ENCODE measurements around the gene SCARB2. TPM values are rescaled to one million over a fixed set of nuclear protein-coding genes. Genes with fewer than 3 reads are reported as not detected.

SCARB2 gene
- total RNA-seq, 5 donors from 2014 or later (not counting 1 experiment from before 2014, with no cell fraction given) = 20.9 to 37.3 (median 23.2) TPM

DNA sequence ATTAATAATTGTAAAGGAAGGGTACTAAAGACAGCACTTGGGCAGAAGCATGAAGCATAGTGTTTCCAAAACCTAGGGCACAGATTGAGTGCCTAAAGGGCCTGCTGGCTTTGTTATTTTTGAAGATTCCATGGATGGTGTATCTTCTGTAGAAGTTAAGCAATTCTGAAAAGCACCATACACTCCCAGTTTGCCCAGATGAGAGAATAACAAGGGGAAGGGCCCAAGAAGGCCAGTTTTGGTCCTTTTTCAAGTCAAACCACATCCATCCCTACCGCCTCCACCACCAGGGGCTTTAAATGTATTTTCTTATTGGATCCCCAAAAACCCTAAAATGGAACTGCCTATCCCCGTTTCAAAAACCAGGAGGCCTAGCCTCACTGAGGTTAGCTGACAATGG lies 17.2 kb downstream of the SCARB2 start:
- Histone ChIP-seq H3K36me3 (ENCODE audit: control insufficient read depth in 2 of 2, extremely low read depth in 1 of 2, insufficient read depth in 1 of 2, low read length in 1 of 2) (peaks cover 3 to 38% of the 10 kb centered on the region in 2 donors), H3K4me3 (ENCODE audit: control insufficient read depth in 1 of 2, extremely low read depth in 1 of 2, low read length in 1 of 2) (no peak overlapping the region), H3K27me3 (replicated peaks in 1 of 2; ENCODE audit: control insufficient read depth in 2 of 2, extremely low read depth in 1 of 2, insufficient read depth in 2 of 2, low read length in 1 of 2) (no peaks in the 10 kb centered on the region), H3K4me1 (ENCODE audit: control insufficient read depth in 1 of 2, extremely low read depth in 1 of 2, insufficient read depth in 2 of 2, low read length in 2 of 2) (peaks cover 17 to 25% of the 10 kb centered on the region in 2 experiments), H3K27ac (ENCODE audit: low read length) (no peak overlapping the region), H3K9me3 (no peaks in the 10 kb centered on the region)
- H3K27ac Mint-ChIP-seq = no peak overlapping the region
- no peak overlapping the region for H3K4me3 Mint-ChIP-seq
- ChIA-PET POLR2A (no interaction called here), CTCF (no interaction called here)
- peaks cover 47% of the 10 kb centered on the region for H3K36me3 Mint-ChIP-seq
- WGBS (ENCODE audit: insufficient coverage) = no CpG with 5 or more reads among the region's 2 CpGs
- no peaks in the 10 kb centered on the region for H3K27me3 Mint-ChIP-seq
- ATAC-seq (replicated peaks in 1 of 4) (no peak), DNase-seq (no peak)
- peaks cover 3 to 9% (median 6%) of the 10 kb centered on the region in 3 donors for H3K9me3 Mint-ChIP-seq
- H3K4me1 Mint-ChIP-seq = peaks cover 41 to 51% (median 49%) of the 10 kb centered on the region in 3 donors

DNA sequence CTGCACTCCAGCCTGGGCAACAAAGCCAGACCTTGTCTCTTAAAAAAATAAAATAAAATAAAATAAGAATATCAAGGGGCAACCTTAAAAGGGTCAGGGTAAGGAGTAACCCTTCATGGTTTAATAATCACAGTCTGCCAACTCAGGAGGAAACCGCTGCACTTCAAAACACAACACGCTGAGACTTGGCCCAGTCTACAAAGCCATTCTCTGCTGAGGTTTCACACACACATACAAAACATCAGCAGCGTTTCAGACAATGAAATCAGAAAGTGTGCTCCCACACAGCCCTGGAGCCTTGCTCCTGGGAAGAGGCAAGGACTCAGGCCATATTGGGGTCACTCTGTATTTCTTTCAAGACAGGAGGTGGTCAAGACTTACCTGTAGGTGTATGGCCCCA lies 18.3 kb downstream of the SCARB2 start:
- 72% methylated on average over 3 of the region's 3 CpGs for WGBS (ENCODE audit: insufficient coverage)
- no peak overlapping the region for H3K27ac ChIP-seq (ENCODE audit: low read length)
- peaks cover 50% of the 10 kb centered on the region for H3K36me3 Mint-ChIP-seq

DNA sequence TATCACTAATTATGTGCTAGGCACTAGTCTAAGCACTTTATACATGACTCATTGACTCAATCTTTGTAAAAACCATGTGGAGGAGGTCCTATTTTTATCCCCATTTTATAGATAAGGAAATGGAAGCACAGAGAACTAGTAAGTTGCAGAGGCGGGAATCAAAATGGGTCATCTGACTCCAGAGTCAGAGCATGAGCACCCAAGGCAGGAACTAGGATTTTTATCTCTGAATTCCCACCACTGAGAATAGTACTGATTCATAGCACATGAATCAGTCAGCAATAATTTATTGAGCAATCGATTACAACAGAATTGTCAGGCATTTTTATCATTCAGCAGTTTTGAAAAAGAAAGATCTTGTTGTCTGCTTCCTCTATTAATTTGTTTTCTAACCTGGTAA lies 19.3 kb downstream of the SCARB2 start:
- peaks cover 10 to 15% of the 10 kb centered on the region in 2 experiments for H3K4me1 ChIP-seq (ENCODE audit: control insufficient read depth in 1 of 2, extremely low read depth in 1 of 2, insufficient read depth in 2 of 2, low read length in 2 of 2)
- ATAC-seq (replicated peaks in 1 of 4) (no peak), DNase-seq (no peak)
- no peaks in the 10 kb centered on the region for H3K9me3 ChIP-seq
- H3K27me3 Mint-ChIP-seq = no peaks in the 10 kb centered on the region
- no peak overlapping the region for H3K27ac ChIP-seq (ENCODE audit: low read length)
- peaks cover 54% of the 10 kb centered on the region for H3K36me3 Mint-ChIP-seq
- peaks cover 3 to 9% (median 6%) of the 10 kb centered on the region in 3 donors for H3K9me3 Mint-ChIP-seq
- no peak overlapping the region for H3K4me3 ChIP-seq (ENCODE audit: control insufficient read depth in 1 of 2, extremely low read depth in 1 of 2, low read length in 1 of 2)
- no CpG with 5 or more reads among the region's 2 CpGs for WGBS (ENCODE audit: insufficient coverage)
- CTCF ChIA-PET = no interaction called here
- POLR2A ChIA-PET = no interaction called here
- no peak overlapping the region for H3K27ac Mint-ChIP-seq
- no peaks in the 10 kb centered on the region for H3K27me3 ChIP-seq (replicated peaks in 1 of 2; ENCODE audit: control insufficient read depth in 2 of 2, extremely low read depth in 1 of 2, insufficient read depth in 2 of 2, low read length in 1 of 2)
- no peak overlapping the region for H3K4me3 Mint-ChIP-seq
- H3K36me3 ChIP-seq (ENCODE audit: control insufficient read depth in 2 of 2, extremely low read depth in 1 of 2, insufficient read depth in 1 of 2, low read length in 1 of 2) = peaks cover 3 to 41% of the 10 kb centered on the region in 2 donors
- H3K4me1 Mint-ChIP-seq = peaks cover 21 to 31% (median 28%) of the 10 kb centered on the region in 3 donors

More for the DNA sequence above, 18.3 kb downstream of the SCARB2 start:
- Mint-ChIP-seq H3K4me1 (peaks cover 31 to 41% (median 38%) of the 10 kb centered on the region in 3 donors), H3K27ac (no peak overlapping the region), H3K9me3 (peaks cover 3 to 9% (median 6%) of the 10 kb centered on the region in 3 donors), H3K4me3 (no peak overlapping the region), H3K27me3 (no peaks in the 10 kb centered on the region)
- ATAC-seq (replicated peaks in 1 of 4) (no peak), DNase-seq (no peak)
- Histone ChIP-seq H3K36me3 (ENCODE audit: control insufficient read depth in 2 of 2, extremely low read depth in 1 of 2, insufficient read depth in 1 of 2, low read length in 1 of 2) (peaks cover 3 to 38% of the 10 kb centered on the region in 2 donors), H3K4me1 (ENCODE audit: control insufficient read depth in 1 of 2, extremely low read depth in 1 of 2, insufficient read depth in 2 of 2, low read length in 2 of 2) (peaks cover 17 to 22% of the 10 kb centered on the region in 2 experiments), H3K27me3 (replicated peaks in 1 of 2; ENCODE audit: control insufficient read depth in 2 of 2, extremely low read depth in 1 of 2, insufficient read depth in 2 of 2, low read length in 1 of 2) (no peaks in the 10 kb centered on the region), H3K9me3 (no peaks in the 10 kb centered on the region), H3K4me3 (ENCODE audit: control insufficient read depth in 1 of 2, extremely low read depth in 1 of 2, low read length in 1 of 2) (no peak overlapping the region)
- ChIA-PET POLR2A (no interaction called here), CTCF (interaction anchor here in 1 of 2 donors (0.6 kb wide), 1 partner anchor 47 kb away, joined by 3 read pairs; the partner anchor contains the start of gene NUP54)

DNA sequence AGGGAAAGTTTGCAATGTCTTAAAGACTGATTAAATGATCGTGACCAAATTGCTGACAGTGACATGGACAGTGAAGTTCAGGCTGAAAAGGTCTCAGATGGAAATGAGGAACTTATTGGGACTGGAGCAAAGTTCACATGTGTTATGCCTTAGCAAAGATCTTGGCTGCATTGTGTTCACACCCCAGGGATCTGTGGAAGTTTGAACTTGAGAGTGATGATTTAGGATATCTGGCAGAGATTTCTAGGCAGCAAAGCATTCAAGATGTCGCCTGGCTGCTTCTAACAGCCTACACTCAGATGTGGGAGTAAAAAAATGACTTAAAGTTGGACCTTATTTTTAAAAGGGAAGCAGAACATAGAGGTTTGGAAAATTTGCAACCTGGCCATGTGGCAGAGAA lies 21.4 kb downstream of the SCARB2 start:
- ATAC-seq (replicated peaks in 1 of 4) (no peak), DNase-seq (no peak)
- peaks cover 3 to 41% of the 10 kb centered on the region in 2 donors for H3K36me3 ChIP-seq (ENCODE audit: control insufficient read depth in 2 of 2, extremely low read depth in 1 of 2, insufficient read depth in 1 of 2, low read length in 1 of 2)
- Mint-ChIP-seq H3K36me3 (peaks cover 53% of the 10 kb centered on the region), H3K27me3 (no peaks in the 10 kb centered on the region), H3K4me1 (peaks cover 4 to 11% (median 9%) of the 10 kb centered on the region in 3 donors), H3K27ac (no peak overlapping the region), H3K4me3 (no peak overlapping the region), H3K9me3 (peaks cover 3 to 9% (median 6%) of the 10 kb centered on the region in 3 donors)
- ChIA-PET POLR2A (no interaction called here), CTCF (no interaction called here)
- no peak overlapping the region for H3K27ac ChIP-seq (ENCODE audit: low read length)
- no peak overlapping the region for H3K4me3 ChIP-seq (ENCODE audit: control insufficient read depth in 1 of 2, extremely low read depth in 1 of 2, low read length in 1 of 2)
- no peaks in the 10 kb centered on the region for H3K9me3 ChIP-seq
- WGBS (ENCODE audit: insufficient coverage) = 88% methylated on average over 1 of the region's 2 CpGs
- H3K27me3 ChIP-seq (replicated peaks in 1 of 2; ENCODE audit: control insufficient read depth in 2 of 2, extremely low read depth in 1 of 2, insufficient read depth in 2 of 2, low read length in 1 of 2) = no peaks in the 10 kb centered on the region
- no peaks in the 10 kb centered on the region for H3K4me1 ChIP-seq (ENCODE audit: control insufficient read depth in 1 of 2, extremely low read depth in 1 of 2, insufficient read depth in 2 of 2, low read length in 2 of 2)

DNA sequence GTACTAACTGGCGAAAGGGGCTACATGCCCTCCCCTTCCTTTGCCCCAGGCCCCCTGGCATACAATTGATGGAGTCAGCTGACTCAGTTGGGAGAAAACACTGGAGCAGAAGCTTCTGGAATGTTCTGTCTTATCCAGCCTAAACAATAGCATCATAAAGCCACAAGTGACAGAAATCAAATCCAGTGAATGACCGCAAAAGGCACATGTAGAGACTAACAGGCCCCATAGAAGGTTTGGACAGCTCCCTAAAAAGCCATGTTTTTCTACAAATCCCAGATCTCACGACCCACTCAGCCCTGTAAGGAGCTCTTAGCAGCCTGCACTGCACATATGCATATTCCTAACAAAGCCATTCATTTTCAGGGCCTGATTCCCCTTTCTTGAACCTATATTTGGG lies 25.1 kb downstream of the SCARB2 start:
- H3K4me3 ChIP-seq (ENCODE audit: control insufficient read depth in 1 of 2, extremely low read depth in 1 of 2, low read length in 1 of 2) = no peak overlapping the region
- no peak overlapping the region for H3K4me3 Mint-ChIP-seq
- no peaks in the 10 kb centered on the region for H3K9me3 ChIP-seq
- no peaks in the 10 kb centered on the region for H3K27me3 ChIP-seq (replicated peaks in 1 of 2; ENCODE audit: control insufficient read depth in 2 of 2, extremely low read depth in 1 of 2, insufficient read depth in 2 of 2, low read length in 1 of 2)
- POLR2A ChIA-PET = no interaction called here
- CTCF ChIA-PET = no interaction called here
- H3K4me1 Mint-ChIP-seq = peaks cover 4 to 6% (median 4%) of the 10 kb centered on the region in 3 donors
- peaks cover 33% of the 10 kb centered on the region for H3K36me3 Mint-ChIP-seq
- H3K4me1 ChIP-seq (ENCODE audit: control insufficient read depth in 1 of 2, extremely low read depth in 1 of 2, insufficient read depth in 2 of 2, low read length in 2 of 2) = no peaks in the 10 kb centered on the region
- DNase-seq (no peak), ATAC-seq (replicated peaks in 1 of 4) (no peak)
- no peak overlapping the region for H3K27ac ChIP-seq (ENCODE audit: low read length)
- peaks cover 0 to 26% of the 10 kb centered on the region in 2 donors for H3K36me3 ChIP-seq (ENCODE audit: control insufficient read depth in 2 of 2, extremely low read depth in 1 of 2, insufficient read depth in 1 of 2, low read length in 1 of 2)
- H3K27me3 Mint-ChIP-seq = no peaks in the 10 kb centered on the region
- H3K9me3 Mint-ChIP-seq = peaks cover 3 to 9% (median 6%) of the 10 kb centered on the region in 3 donors
- 93% methylated on average over 2 of the region's 3 CpGs for WGBS (ENCODE audit: insufficient coverage)
- no peak overlapping the region for H3K27ac Mint-ChIP-seq

DNA sequence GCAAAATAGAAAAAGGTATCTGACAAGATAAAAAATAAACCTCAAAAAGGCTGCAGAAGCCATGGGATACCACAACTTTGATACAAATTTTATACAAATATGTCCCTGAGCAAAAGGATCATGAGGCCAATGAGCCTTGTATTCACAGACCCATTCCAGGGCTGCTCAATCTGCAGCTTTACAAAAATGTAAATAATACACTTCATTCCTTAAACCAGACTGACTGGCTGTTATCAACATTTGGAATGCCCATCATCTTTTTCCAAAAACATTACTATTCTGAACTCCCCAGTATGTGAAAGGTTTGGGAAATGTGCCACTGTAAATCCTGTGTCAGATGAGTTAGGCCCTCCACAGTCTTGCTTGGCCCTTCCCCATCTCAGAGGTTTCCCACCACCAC lies 25.5 kb downstream of the SCARB2 start:
- Mint-ChIP-seq H3K4me1 (peaks cover 4 to 6% (median 4%) of the 10 kb centered on the region in 3 donors), H3K27me3 (no peaks in the 10 kb centered on the region), H3K4me3 (no peak overlapping the region), H3K36me3 (peaks cover 29% of the 10 kb centered on the region), H3K27ac (no peak overlapping the region), H3K9me3 (peaks cover 3 to 9% (median 6%) of the 10 kb centered on the region in 3 donors)
- Histone ChIP-seq H3K27me3 (replicated peaks in 1 of 2; ENCODE audit: control insufficient read depth in 2 of 2, extremely low read depth in 1 of 2, insufficient read depth in 2 of 2, low read length in 1 of 2) (no peaks in the 10 kb centered on the region), H3K4me3 (ENCODE audit: control insufficient read depth in 1 of 2, extremely low read depth in 1 of 2, low read length in 1 of 2) (no peak overlapping the region), H3K36me3 (ENCODE audit: control insufficient read depth in 2 of 2, extremely low read depth in 1 of 2, insufficient read depth in 1 of 2, low read length in 1 of 2) (peaks cover 0 to 22% of the 10 kb centered on the region in 2 donors), H3K4me1 (ENCODE audit: control insufficient read depth in 1 of 2, extremely low read depth in 1 of 2, insufficient read depth in 2 of 2, low read length in 2 of 2) (no peaks in the 10 kb centered on the region), H3K27ac (ENCODE audit: low read length) (no peak overlapping the region), H3K9me3 (no peaks in the 10 kb centered on the region)
- ChIA-PET CTCF (no interaction called here), POLR2A (no interaction called here)
- ATAC-seq (replicated peaks in 1 of 4) (no peak), DNase-seq (no peak)

DNA sequence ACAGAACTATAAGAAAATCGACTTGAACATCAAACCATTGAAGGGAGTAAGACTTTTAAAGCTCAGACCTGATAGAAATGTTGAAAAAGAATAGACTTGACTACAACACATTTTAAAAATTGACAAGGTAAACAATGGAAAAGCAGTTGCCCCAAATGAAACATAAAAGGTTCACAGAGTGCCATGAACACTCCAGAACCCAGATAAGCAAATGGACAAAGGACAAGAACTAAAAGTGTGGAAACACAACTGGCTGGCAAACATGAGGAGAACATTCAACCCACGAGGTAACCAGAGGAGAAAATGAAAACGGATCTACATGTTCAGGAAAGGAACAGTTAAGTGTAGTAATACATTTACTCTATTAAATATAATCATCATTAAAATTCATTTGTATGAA lies 26.5 kb downstream of the SCARB2 start:
- Mint-ChIP-seq H3K9me3 (peaks cover under 1 to 4% (median 4%) of the 10 kb centered on the region in 3 donors), H3K4me3 (no peak overlapping the region), H3K36me3 (peaks cover 19% of the 10 kb centered on the region), H3K4me1 (peaks cover 2 to 6% (median 4%) of the 10 kb centered on the region in 3 donors), H3K27me3 (no peaks in the 10 kb centered on the region), H3K27ac (no peak overlapping the region)
- H3K9me3 ChIP-seq = no peaks in the 10 kb centered on the region
- no peaks in the 10 kb centered on the region for H3K27me3 ChIP-seq (replicated peaks in 1 of 2; ENCODE audit: control insufficient read depth in 2 of 2, extremely low read depth in 1 of 2, insufficient read depth in 2 of 2, low read length in 1 of 2)
- ATAC-seq (replicated peaks in 1 of 4) (no peak), DNase-seq (no peak)
- no peak overlapping the region for H3K27ac ChIP-seq (ENCODE audit: low read length)
- no peaks in the 10 kb centered on the region for H3K4me1 ChIP-seq (ENCODE audit: control insufficient read depth in 1 of 2, extremely low read depth in 1 of 2, insufficient read depth in 2 of 2, low read length in 2 of 2)
- H3K36me3 ChIP-seq (ENCODE audit: control insufficient read depth in 2 of 2, extremely low read depth in 1 of 2, insufficient read depth in 1 of 2, low read length in 1 of 2) = peaks cover 0 to 14% of the 10 kb centered on the region in 2 donors
- ChIA-PET POLR2A (no interaction called here), CTCF (no interaction called here)
- no CpG with 5 or more reads among the region's 3 CpGs for WGBS (ENCODE audit: insufficient coverage)
- no peak overlapping the region for H3K4me3 ChIP-seq (ENCODE audit: control insufficient read depth in 1 of 2, extremely low read depth in 1 of 2, low read length in 1 of 2)

Data from T-cell (primary cell).